ENCODE data around the gene SELENOP.

The SELENOP gene

GRCh38 chr5:42772265-42772993, 39.3 kb downstream of the SELENOP start:
- Histone ChIP-seq H3K27ac (no peak overlapping the region), H3K4me3 (no peak overlapping the region), H3K4me1 (peaks cover 6% of the 10 kb centered on the region; the same call in 1 of the 2 replicates), H4K20me1 (no peaks in the 10 kb centered on the region), H3K4me2 (no peak overlapping the region), H3K36me3 (no peaks in the 10 kb centered on the region), H3K27me3 (no peaks in the 10 kb centered on the region), H3K9me3 (no peaks in the 10 kb centered on the region), H3K9ac (no peak overlapping the region)
- TF ChIP-seq Cebpa-rat (IDR thresholded peaks at IDR 0.05) = no peak

GRCh38 chr5:42770003-42770402, 41.7 kb downstream of the SELENOP start:
- Histone ChIP-seq H3K9me3 (no peaks in the 10 kb centered on the region), H3K4me2 (no peak overlapping the region), H3K4me1 (peaks cover 6% of the 10 kb centered on the region; the same call in 1 of the 2 replicates), H3K9ac (no peak overlapping the region), H3K4me3 (no peak overlapping the region), H3K27ac (no peak overlapping the region), H3K36me3 (no peaks in the 10 kb centered on the region), H4K20me1 (no peaks in the 10 kb centered on the region), H3K27me3 (no peaks in the 10 kb centered on the region)
- TF ChIP-seq Cebpa-rat (IDR thresholded peaks at IDR 0.05) = no peak

- Histone ChIP-seq H3K9ac (no peak overlapping the region), H3K4me1 (peaks cover 6% of the 10 kb centered on the region; the same call in 1 of the 2 replicates), H4K20me1 (no peaks in the 10 kb centered on the region), H3K27ac (no peak overlapping the region), H3K4me3 (no peak overlapping the region), H3K4me2 (no peak overlapping the region), H3K9me3 (no peaks in the 10 kb centered on the region), H3K36me3 (no peaks in the 10 kb centered on the region), H3K27me3 (no peaks in the 10 kb centered on the region)
- TF ChIP-seq Cebpa-rat (IDR thresholded peaks at IDR 0.05) = no peak
Measured at GRCh38 chr5:42768106-42768504, 43.6 kb downstream of the SELENOP start.

- no peak overlapping the region for H3K4me3 ChIP-seq
- no peaks in the 10 kb centered on the region for H3K27me3 ChIP-seq
- no peaks in the 10 kb centered on the region for H4K20me1 ChIP-seq
- TF ChIP-seq Cebpa-rat (IDR thresholded peaks at IDR 0.05) = no peak
- H3K4me1 ChIP-seq = peaks cover 4% of the 10 kb centered on the region; the same call in 1 of the 2 replicates
- H3K9me3 ChIP-seq = no peaks in the 10 kb centered on the region
- no peak overlapping the region for H3K27ac ChIP-seq
- H3K36me3 ChIP-seq = no peaks in the 10 kb centered on the region
- no peak overlapping the region for H3K9ac ChIP-seq
- H3K4me2 ChIP-seq = no peak overlapping the region
Measured at GRCh38 chr5:42767491-42768105, 44.1 kb downstream of the SELENOP start.

- Histone ChIP-seq H3K27ac (no peak overlapping the region), H3K4me1 (peaks cover 10% of the 10 kb centered on the region), H4K20me1 (no peaks in the 10 kb centered on the region), H3K36me3 (no peaks in the 10 kb centered on the region), H3K4me2 (no peak overlapping the region), H3K27me3 (no peaks in the 10 kb centered on the region), H3K9me3 (no peaks in the 10 kb centered on the region), H3K4me3 (no peak overlapping the region), H3K9ac (no peak overlapping the region)
- no peak for TF ChIP-seq Cebpa-rat (IDR thresholded peaks at IDR 0.05)
Measured at GRCh38 chr5:42761791-42762190, 49.9 kb downstream of the SELENOP start.

- H3K4me1 ChIP-seq = peaks cover 10% of the 10 kb centered on the region
- no peaks in the 10 kb centered on the region for H3K9me3 ChIP-seq
- no peak overlapping the region for H3K27ac ChIP-seq
- H3K4me3 ChIP-seq = no peak overlapping the region
- H3K4me2 ChIP-seq = no peak overlapping the region
- H3K36me3 ChIP-seq = no peaks in the 10 kb centered on the region
- no peaks in the 10 kb centered on the region for H3K27me3 ChIP-seq
- no peaks in the 10 kb centered on the region for H4K20me1 ChIP-seq
- no peak for TF ChIP-seq Cebpa-rat (IDR thresholded peaks at IDR 0.05)
- H3K9ac ChIP-seq = no peak overlapping the region
Measured at GRCh38 chr5:42760426-42760825, 51.3 kb downstream of the SELENOP start.

GRCh38 chr5:42759456-42759855, 52.2 kb downstream of the SELENOP start:
- H3K4me2 ChIP-seq = no peak overlapping the region
- no peak overlapping the region for H3K4me3 ChIP-seq
- no peak overlapping the region for H3K27ac ChIP-seq
- H3K9me3 ChIP-seq = no peaks in the 10 kb centered on the region
- peaks cover 10% of the 10 kb centered on the region for H3K4me1 ChIP-seq
- H3K27me3 ChIP-seq = no peaks in the 10 kb centered on the region
- H4K20me1 ChIP-seq = no peaks in the 10 kb centered on the region
- no peaks in the 10 kb centered on the region for H3K36me3 ChIP-seq
- no peak overlapping the region for H3K9ac ChIP-seq
- TF ChIP-seq Cebpa-rat (IDR thresholded peaks at IDR 0.05) = no peak

- Histone ChIP-seq H3K27me3 (no peaks in the 10 kb centered on the region), H3K9ac (peak within 1 kb of the TSS; percentile 4; the same call in 1 of the 2 replicates), H3K27ac (peak within 1 kb of the TSS; percentile 21; the same call in 1 of the 2 replicates), H3K4me1 (peaks cover 10% of the 10 kb centered on the region), H3K4me2 (peak within 1 kb of the TSS; percentile 50), H3K36me3 (no peaks in the 10 kb centered on the region), H4K20me1 (no peaks in the 10 kb centered on the region), H3K9me3 (no peaks in the 10 kb centered on the region), H3K4me3 (no peak within 1 kb of the TSS)
- TF ChIP-seq Cebpa-rat (IDR thresholded peaks at IDR 0.05) = no peak
Measured at GRCh38 chr5:42756606-42757601, 54.8 kb downstream of the SELENOP start, which contains the start of gene CCDC152. CCDC152 (plus strand) TSS chr5:42756818; CDS start chr5:42759122, 2,304 bp downstream.

GRCh38 chr5:42753099-42753498, 58.6 kb downstream of the SELENOP start:
- H4K20me1 ChIP-seq = no peaks in the 10 kb centered on the region
- H3K4me3 ChIP-seq = no peak overlapping the region
- H3K27me3 ChIP-seq = no peaks in the 10 kb centered on the region
- no peaks in the 10 kb centered on the region for H3K9me3 ChIP-seq
- H3K27ac ChIP-seq = no peak overlapping the region
- H3K4me2 ChIP-seq = no peak overlapping the region
- H3K4me1 ChIP-seq = peaks cover 10% of the 10 kb centered on the region
- no peaks in the 10 kb centered on the region for H3K36me3 ChIP-seq
- H3K9ac ChIP-seq = no peak overlapping the region
- TF ChIP-seq Cebpa-rat (IDR thresholded peaks at IDR 0.05) = no peak
